Kidney epithelial cell (primary cell): ENCODE measurements around the gene CNTNAP1. TPM values are rescaled to one million over a fixed set of nuclear protein-coding genes. Genes with fewer than 3 reads are reported as not detected.

Experiments
- DNase-seq: peaks from one replicate; pipeline ENCODE4 v3.0.0-alpha.2; 2010; ENCODE audit warnings: low read depth
- H3K27me3 ChIP-seq: 2 replicates; pipeline ENCODE4 v1.6.0; 2011; ENCODE audit warnings: low read length; ENCODE audit not compliant: control insufficient read depth, insufficient read depth
- H3K36me3 ChIP-seq: 2 replicates; pipeline ENCODE4 v1.5.1; 2011; ENCODE audit warnings: low read length; ENCODE audit not compliant: control insufficient read depth, insufficient read depth
- H3K4me3 ChIP-seq: 2 replicates; pipeline ENCODE4 v1.5.1; 2011; ENCODE audit warnings: low read depth, mild to moderate bottlenecking, control low read depth, low read length
- total RNA-seq: library from RNA; depleted of rRNA; stranded (reverse); fragments of >200 nt; gene quantifications from 2 replicates; pipeline ENCODE4 v1.2.3, GENCODE V29; 2015
- TF ChIP-seq, protein P1 (sequence below): IDR thresholded peaks from 2 replicates; pipeline ENCODE4 v1.5.1; 2011; ENCODE audit warnings: mild to moderate bottlenecking, moderate library complexity, low read length, control low read depth, inconsistent platforms; ENCODE audit not compliant: insufficient read depth, poor library complexity, severe bottlenecking

Gene CNTNAP1
- total RNA-seq, 1 donor from 2014 or later = 5.8 TPM

GRCh38 chr17:42687707-42688320 is 5.5 kb downstream of the CNTNAP1 start:
- H3K36me3 ChIP-seq = no peaks in the 10 kb centered on the region
- H3K27me3 ChIP-seq = peaks cover 13% of the 10 kb centered on the region
- no peak for DNase-seq
- H3K4me3 ChIP-seq = no peak overlapping the region
- TF ChIP-seq, protein P1, sequence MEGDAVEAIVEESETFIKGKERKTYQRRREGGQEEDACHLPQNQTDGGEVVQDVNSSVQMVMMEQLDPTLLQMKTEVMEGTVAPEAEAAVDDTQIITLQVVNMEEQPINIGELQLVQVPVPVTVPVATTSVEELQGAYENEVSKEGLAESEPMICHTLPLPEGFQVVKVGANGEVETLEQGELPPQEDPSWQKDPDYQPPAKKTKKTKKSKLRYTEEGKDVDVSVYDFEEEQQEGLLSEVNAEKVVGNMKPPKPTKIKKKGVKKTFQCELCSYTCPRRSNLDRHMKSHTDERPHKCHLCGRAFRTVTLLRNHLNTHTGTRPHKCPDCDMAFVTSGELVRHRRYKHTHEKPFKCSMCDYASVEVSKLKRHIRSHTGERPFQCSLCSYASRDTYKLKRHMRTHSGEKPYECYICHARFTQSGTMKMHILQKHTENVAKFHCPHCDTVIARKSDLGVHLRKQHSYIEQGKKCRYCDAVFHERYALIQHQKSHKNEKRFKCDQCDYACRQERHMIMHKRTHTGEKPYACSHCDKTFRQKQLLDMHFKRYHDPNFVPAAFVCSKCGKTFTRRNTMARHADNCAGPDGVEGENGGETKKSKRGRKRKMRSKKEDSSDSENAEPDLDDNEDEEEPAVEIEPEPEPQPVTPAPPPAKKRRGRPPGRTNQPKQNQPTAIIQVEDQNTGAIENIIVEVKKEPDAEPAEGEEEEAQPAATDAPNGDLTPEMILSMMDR = no peak

DNA sequence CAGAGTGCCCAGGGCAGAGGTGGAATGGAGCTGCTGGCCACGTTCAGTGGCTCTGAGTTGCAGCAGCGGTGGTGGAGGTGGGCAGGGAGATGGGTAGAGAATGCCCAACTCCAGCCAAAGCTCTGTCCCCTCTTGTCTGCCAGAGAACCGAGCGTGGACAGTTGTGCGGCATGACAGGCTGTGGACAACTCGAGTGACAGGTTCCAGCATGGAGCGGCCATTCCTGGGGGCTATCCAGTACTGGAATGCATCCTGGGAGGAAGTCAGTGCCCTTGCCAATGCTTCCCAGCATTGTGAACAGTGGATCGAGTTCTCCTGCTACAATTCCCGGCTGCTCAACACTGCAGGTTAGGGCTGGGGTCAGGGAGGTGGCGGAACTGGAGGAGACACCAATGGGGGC is 8.3 kb downstream of the CNTNAP1 start:
- peaks cover 3% of the 10 kb centered on the region for H3K27me3 ChIP-seq
- TF ChIP-seq, protein P1 = no peak
- no peak for DNase-seq
- peaks cover 2% of the 10 kb centered on the region for H3K36me3 ChIP-seq
- no peak overlapping the region for H3K4me3 ChIP-seq

DNA sequence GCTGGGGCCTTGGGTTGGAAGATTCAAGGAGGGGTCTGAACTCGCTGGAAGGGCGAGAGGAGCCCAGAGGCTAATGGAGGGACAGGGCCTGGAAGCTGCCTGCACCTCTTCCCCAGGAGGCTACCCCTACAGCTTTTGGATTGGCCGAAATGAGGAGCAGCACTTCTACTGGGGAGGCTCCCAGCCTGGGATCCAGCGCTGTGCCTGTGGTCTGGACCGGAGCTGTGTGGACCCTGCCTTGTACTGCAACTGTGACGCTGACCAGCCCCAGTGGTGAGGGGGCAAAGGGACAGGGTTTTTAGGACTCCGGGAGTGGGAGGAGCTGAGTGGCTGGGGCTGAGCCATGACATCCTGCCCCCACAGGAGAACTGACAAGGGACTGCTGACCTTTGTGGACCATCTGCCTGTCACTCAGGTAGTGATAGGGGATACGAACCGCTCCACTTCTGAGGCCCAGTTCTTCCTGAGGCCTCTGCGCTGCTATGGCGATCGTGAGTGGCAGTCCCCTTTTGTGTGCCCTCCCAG is 8.8 kb downstream of the CNTNAP1 start:
- no peak for DNase-seq
- H3K4me3 ChIP-seq = no peak overlapping the region
- peaks cover 2% of the 10 kb centered on the region for H3K36me3 ChIP-seq
- H3K27me3 ChIP-seq = peaks cover 3% of the 10 kb centered on the region
- TF ChIP-seq, protein P1 = no peak

- TF ChIP-seq, protein P1 = no peak
- H3K4me3 ChIP-seq = no peak overlapping the region
- no peaks in the 10 kb centered on the region for H3K27me3 ChIP-seq
- H3K36me3 ChIP-seq = peaks cover 2% of the 10 kb centered on the region
- no peak for DNase-seq
Measured at GRCh38 chr17:42692489-42692888, 10.2 kb downstream of the CNTNAP1 start.

DNA sequence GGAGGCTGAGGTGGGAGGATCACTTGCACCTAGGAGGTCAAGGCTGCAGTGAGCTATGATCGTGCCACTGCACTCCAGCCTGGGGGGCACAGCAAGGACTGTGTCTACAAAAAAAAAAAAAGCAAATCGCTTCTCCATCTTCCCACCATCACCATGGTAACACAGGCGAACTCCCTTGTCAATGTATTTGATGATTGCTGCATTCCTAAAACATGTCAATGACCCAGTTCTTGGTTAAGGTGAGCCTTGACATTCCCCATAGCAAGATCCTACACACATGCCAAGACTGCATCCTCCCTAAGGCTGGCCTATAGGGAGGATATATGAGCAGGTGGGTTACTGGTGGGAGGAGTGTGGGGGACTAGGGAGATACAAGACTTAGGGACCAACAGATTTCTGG is 12.2 kb downstream of the CNTNAP1 start:
- Histone ChIP-seq H3K36me3 (peaks cover 2% of the 10 kb centered on the region), H3K27me3 (no peaks in the 10 kb centered on the region), H3K4me3 (no peak overlapping the region)
- DNase-seq = no peak
- TF ChIP-seq, protein P1 = no peak

DNA sequence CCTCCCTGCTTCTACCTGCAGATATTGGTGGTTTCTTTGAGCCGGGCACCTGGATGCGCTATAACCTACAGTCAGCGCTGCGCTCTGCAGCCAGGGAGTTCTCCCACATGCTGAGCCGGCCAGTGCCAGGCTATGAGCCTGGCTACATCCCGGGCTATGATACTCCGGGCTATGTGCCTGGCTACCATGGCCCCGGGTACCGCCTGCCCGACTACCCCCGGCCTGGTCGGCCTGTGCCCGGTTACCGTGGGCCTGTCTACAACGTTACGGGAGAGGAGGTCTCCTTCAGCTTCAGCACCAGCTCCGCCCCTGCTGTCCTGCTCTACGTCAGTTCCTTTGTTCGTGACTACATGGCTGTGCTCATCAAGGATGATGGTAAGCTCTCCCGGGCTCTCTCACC is 13.2 kb downstream of the CNTNAP1 start:
- peaks cover 2% of the 10 kb centered on the region for H3K36me3 ChIP-seq
- TF ChIP-seq, protein P1 = no peak
- DNase-seq = no peak
- no peaks in the 10 kb centered on the region for H3K27me3 ChIP-seq
- H3K4me3 ChIP-seq = no peak overlapping the region
